DMS114 treated with DMSO at 0.1 percent for 48 hours (cell line): ENCODE data around the gene SBF2.
"Not testable (repeated sequence)": the region's sequence is repeated elsewhere in the genome, so short reads cannot be mapped to it uniquely, and the experiment has no call there.

Experiments
- DNase-seq: peaks from one replicate; lab custom pipeline; 2025; ENCODE audit not compliant: unreplicated experiment; lab: John Stamatoyannopoulos, UW

Gene SBF2

GRCh38 chr11:9969068-9969467 is 325.0 kb downstream of the SBF2 start:
- no peak for DNase-seq

GRCh38 chr11:9962722-9963121 is 331.3 kb downstream of the SBF2 start:
- no peak for DNase-seq

GRCh38 chr11:9957072-9957471 is 336.9 kb downstream of the SBF2 start:
- DNase-seq: no peak

- DNase-seq: no peak
Measured at GRCh38 chr11:9956483-9956882, 337.5 kb downstream of the SBF2 start.

GRCh38 chr11:9955391-9955790 is 338.6 kb downstream of the SBF2 start:
- no peak for DNase-seq

GRCh38 chr11:9953994-9954626 is 339.9 kb downstream of the SBF2 start:
- DNase-seq: no peak

- DNase-seq: no peak
Measured at GRCh38 chr11:9952511-9953196, 341.4 kb downstream of the SBF2 start.

- DNase-seq: no peak
Measured at GRCh38 chr11:9951807-9952206, 342.2 kb downstream of the SBF2 start.

- DNase-seq: no peak
Measured at GRCh38 chr11:9950462-9950861, 343.6 kb downstream of the SBF2 start.

GRCh38 chr11:9947231-9947864 is 346.7 kb downstream of the SBF2 start:
- no peak for DNase-seq

GRCh38 chr11:9945680-9946079 is 348.3 kb downstream of the SBF2 start:
- not testable (repeated sequence) for DNase-seq

- no peak for DNase-seq
Measured at GRCh38 chr11:9943386-9944110, 350.5 kb downstream of the SBF2 start.

- DNase-seq: no peak
Measured at GRCh38 chr11:9941991-9942390, 352.0 kb downstream of the SBF2 start.

- DNase-seq: not testable (repeated sequence)
Measured at GRCh38 chr11:9939150-9939549, 354.9 kb downstream of the SBF2 start.

- no peak for DNase-seq
Measured at GRCh38 chr11:9936754-9937153, 357.3 kb downstream of the SBF2 start.

GRCh38 chr11:9932843-9933242 is 361.2 kb downstream of the SBF2 start:
- not testable (repeated sequence) for DNase-seq

- DNase-seq: not testable (repeated sequence)
Measured at GRCh38 chr11:9930562-9931331, 363.3 kb downstream of the SBF2 start.

- no peak for DNase-seq
Measured at GRCh38 chr11:9927670-9928069, 366.3 kb downstream of the SBF2 start.

- no peak for DNase-seq
Measured at GRCh38 chr11:9923280-9923679, 370.7 kb downstream of the SBF2 start.

GRCh38 chr11:9922806-9923205 is 371.2 kb downstream of the SBF2 start:
- DNase-seq: no peak

GRCh38 chr11:9916480-9916879 is 377.5 kb downstream of the SBF2 start:
- DNase-seq: no peak
